ENCODE data around the gene RBPJL. TPM values are rescaled to one million over a fixed set of nuclear protein-coding genes. Genes with fewer than 3 reads are reported as not detected.

RBPJL gene
- total RNA-seq, 1 experiment from 2014 or later = not detected

- DNase-seq (ENCODE audit: low spot score) = no peak
These were observed 55.2 kb downstream of the RBPJL start for GRCh38 chr20:45361793-45362192.

- peak; percentile 99 for DNase-seq (ENCODE audit: low spot score)
These were observed 56.4 kb downstream of the RBPJL start, which contains the start of gene SYS1 for GRCh38 chr20:45362804-45363610. TSS of gene SYS1 (plus strand) at chr20:45363156. CDS start at chr20:45363532, 376 bp downstream.

GRCh38 chr20:45363611-45364492 is 57.2 kb downstream of the RBPJL start:
- no peak for DNase-seq (ENCODE audit: low spot score)

- no peak for DNase-seq (ENCODE audit: low spot score)
These were observed 58.9 kb downstream of the RBPJL start for GRCh38 chr20:45365444-45365970.

- no peak for DNase-seq (ENCODE audit: low spot score)
These were observed 59.6 kb downstream of the RBPJL start for GRCh38 chr20:45366192-45366591.

- DNase-seq (ENCODE audit: low spot score) = no peak
These were observed 60.0 kb downstream of the RBPJL start for GRCh38 chr20:45366631-45367030.

- no peak for DNase-seq (ENCODE audit: low spot score)
These were observed 60.5 kb downstream of the RBPJL start for GRCh38 chr20:45367126-45367525.

Other genes with a start within 250 kb of the RBPJL start
- not detected in 2 replicates for gene KCNS1, start 205.7 kb upstream of the RBPJL start, total RNA-seq (2014; rRNA removed; shearing (Covaris generic))
- gene WFDC5, start 191.7 kb upstream of the RBPJL start, total RNA-seq (2014; rRNA removed; shearing (Covaris generic)) = not detected in 2 replicates
- gene WFDC12, start 182.4 kb upstream of the RBPJL start, total RNA-seq (2014; rRNA removed; shearing (Covaris generic)) = not detected in 2 replicates
- not detected in 2 replicates for gene PI3, start 131.9 kb upstream of the RBPJL start, total RNA-seq (2014; rRNA removed; shearing (Covaris generic))
- gene SEMG1, start 99.8 kb upstream of the RBPJL start, total RNA-seq (2014; rRNA removed; shearing (Covaris generic)) = not detected in 2 replicates
- gene SEMG2, start 85.5 kb upstream of the RBPJL start, total RNA-seq (2014; rRNA removed; shearing (Covaris generic)) = not detected in 2 replicates
- 79.8 and 84.9 TPM in 2 replicates for gene SLPI, start 52.3 kb upstream of the RBPJL start, total RNA-seq (2014; rRNA removed; shearing (Covaris generic))
- gene MATN4, start 1.5 kb downstream of the RBPJL start, total RNA-seq (2014; rRNA removed; shearing (Covaris generic)) = not detected in 2 replicates
- 88.3 and 88.4 TPM in 2 replicates for gene SDC4, start 41.6 kb downstream of the RBPJL start, total RNA-seq (2014; rRNA removed; shearing (Covaris generic))
- 15.4 and 20.8 TPM in 2 replicates for gene SYS1, start 56.3 kb downstream of the RBPJL start, total RNA-seq (2014; rRNA removed; shearing (Covaris generic))
- not detected in 2 replicates for gene TP53TG5, start 71.5 kb downstream of the RBPJL start, total RNA-seq (2014; rRNA removed; shearing (Covaris generic))
- gene DBNDD2, start 101.4 kb downstream of the RBPJL start, total RNA-seq (2014; rRNA removed; shearing (Covaris generic)) = 2.7 and 3.8 TPM in 2 replicates
- 83.5 and 118 TPM in 2 replicates for gene PIGT, start 109.3 kb downstream of the RBPJL start, total RNA-seq (2014; rRNA removed; shearing (Covaris generic))
- gene WFDC2, start 162.9 kb downstream of the RBPJL start, total RNA-seq (2014; rRNA removed; shearing (Covaris generic)) = not detected in 2 replicates
- not detected in 2 replicates for gene SPINT3, start 208.8 kb downstream of the RBPJL start, total RNA-seq (2014; rRNA removed; shearing (Covaris generic))
- not detected in 2 replicates for gene WFDC6, start 232.6 kb downstream of the RBPJL start, total RNA-seq (2014; rRNA removed; shearing (Covaris generic))
- not detected in 2 replicates for gene EPPIN, start 240.6 kb downstream of the RBPJL start, total RNA-seq (2014; rRNA removed; shearing (Covaris generic))